Thoracic aorta (tissue), 2 donors: ENCODE measurements around the gene PIK3C2G. TPM values are rescaled to one million over a fixed set of nuclear protein-coding genes. Genes with fewer than 3 reads are reported as not detected.

Experiments used
- ATAC-seq: fragments of 150-250 bp; one replicate; pipeline ENCODE4 v1.8.0; 2017; ENCODE audit warnings: low read depth; ENCODE audit not compliant: insufficient number of reproducible peaks, low FRiP score
- DNase-seq: peaks from one replicate; pipeline ENCODE4 v3.0.0-alpha.2; 2020; ENCODE audit warnings: low spot score
- H3K27ac ChIP-seq, 2 donors: fragments of 200-600 bp; sonication (generic); 1 replicate in 1 of 2; 2 replicates in 1 of 2; pipeline ENCODE4 v1.5.1; 2016; ENCODE audit warnings: mild to moderate bottlenecking in 2 of 2, moderate library complexity in 2 of 2
- H3K27me3 ChIP-seq: fragments of 200-600 bp; sonication (generic); replicated peaks from 2 replicates; pipeline ENCODE4 v1.6.0; 2016; ENCODE audit warnings: mild to moderate bottlenecking; ENCODE audit not compliant: insufficient read depth
- H3K36me3 ChIP-seq: fragments of 200-600 bp; sonication (generic); one replicate; pipeline ENCODE4 v1.5.1; 2016
- H3K4me1 ChIP-seq, 2 donors: fragments of 200-600 bp; sonication (generic); 1 replicate in 1 of 2; 2 replicates in 1 of 2; pipeline versions ENCODE4 v1.5.1 to v1.6.0; 2016; ENCODE audit warnings: low read depth in 2 of 2, mild to moderate bottlenecking in 1 of 2; ENCODE audit not compliant: control insufficient read depth in 1 of 2
- H3K4me3 ChIP-seq: fragments of 200-600 bp; sonication (generic); 2 replicates; pipeline ENCODE4 v1.5.1; 2016; ENCODE audit warnings: mild to moderate bottlenecking
- H3K9me3 ChIP-seq: fragments of 200-600 bp; sonication (generic); 2 replicates; pipeline ENCODE4 v1.5.1; 2016
- total RNA-seq, 2 donors: library from RNA; depleted of rRNA; stranded (reverse); fragments of >200 nt; gene quantifications; one replicate each; pipeline versions ENCODE4 v1.1.0 to v1.2.3, GENCODE V29; 2016
- TF ChIP-seq, protein P1 (sequence below): fragments of 200-600 bp; sonication (generic); IDR thresholded peaks from one replicate; pipeline ENCODE4 v1.5.1; 2019; ENCODE audit warnings: antibody characterized with exemption

The PIK3C2G gene
- total RNA-seq, 2 donors from 2014 or later, result not detected

DNA sequence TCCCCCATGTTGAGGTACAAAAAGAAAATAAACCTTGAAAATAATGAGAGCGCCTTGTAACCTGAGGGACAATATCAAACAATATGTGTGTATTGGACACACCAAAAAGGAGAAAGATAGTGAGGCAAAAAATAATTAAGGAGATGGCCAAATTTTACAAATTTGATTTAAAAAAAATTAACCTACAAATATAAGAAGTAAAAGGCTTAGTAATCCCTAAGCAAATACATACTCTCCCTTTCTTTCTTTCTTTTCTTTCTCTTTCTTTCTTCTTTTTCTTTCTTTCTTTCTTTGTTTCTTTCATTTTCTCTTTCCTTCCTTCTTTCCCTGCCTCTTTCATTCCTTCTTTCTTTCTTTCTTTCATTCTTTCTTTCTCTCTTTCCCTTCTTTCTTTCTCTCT, 133.4 kb downstream of the PIK3C2G start:
- no peaks in the 10 kb centered on the region for H3K9me3 ChIP-seq
- TF ChIP-seq, protein P1, sequence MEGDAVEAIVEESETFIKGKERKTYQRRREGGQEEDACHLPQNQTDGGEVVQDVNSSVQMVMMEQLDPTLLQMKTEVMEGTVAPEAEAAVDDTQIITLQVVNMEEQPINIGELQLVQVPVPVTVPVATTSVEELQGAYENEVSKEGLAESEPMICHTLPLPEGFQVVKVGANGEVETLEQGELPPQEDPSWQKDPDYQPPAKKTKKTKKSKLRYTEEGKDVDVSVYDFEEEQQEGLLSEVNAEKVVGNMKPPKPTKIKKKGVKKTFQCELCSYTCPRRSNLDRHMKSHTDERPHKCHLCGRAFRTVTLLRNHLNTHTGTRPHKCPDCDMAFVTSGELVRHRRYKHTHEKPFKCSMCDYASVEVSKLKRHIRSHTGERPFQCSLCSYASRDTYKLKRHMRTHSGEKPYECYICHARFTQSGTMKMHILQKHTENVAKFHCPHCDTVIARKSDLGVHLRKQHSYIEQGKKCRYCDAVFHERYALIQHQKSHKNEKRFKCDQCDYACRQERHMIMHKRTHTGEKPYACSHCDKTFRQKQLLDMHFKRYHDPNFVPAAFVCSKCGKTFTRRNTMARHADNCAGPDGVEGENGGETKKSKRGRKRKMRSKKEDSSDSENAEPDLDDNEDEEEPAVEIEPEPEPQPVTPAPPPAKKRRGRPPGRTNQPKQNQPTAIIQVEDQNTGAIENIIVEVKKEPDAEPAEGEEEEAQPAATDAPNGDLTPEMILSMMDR, result no peak
- H3K27me3 ChIP-seq, result no peaks in the 10 kb centered on the region
- DNase-seq, result no peak
- H3K4me3 ChIP-seq, result no peak overlapping the region
- no peak for ATAC-seq
- H3K4me1 ChIP-seq, result no peaks in the 10 kb centered on the region
- no peaks in the 10 kb centered on the region for H3K36me3 ChIP-seq
- H3K27ac ChIP-seq, result no peak overlapping the region

DNA sequence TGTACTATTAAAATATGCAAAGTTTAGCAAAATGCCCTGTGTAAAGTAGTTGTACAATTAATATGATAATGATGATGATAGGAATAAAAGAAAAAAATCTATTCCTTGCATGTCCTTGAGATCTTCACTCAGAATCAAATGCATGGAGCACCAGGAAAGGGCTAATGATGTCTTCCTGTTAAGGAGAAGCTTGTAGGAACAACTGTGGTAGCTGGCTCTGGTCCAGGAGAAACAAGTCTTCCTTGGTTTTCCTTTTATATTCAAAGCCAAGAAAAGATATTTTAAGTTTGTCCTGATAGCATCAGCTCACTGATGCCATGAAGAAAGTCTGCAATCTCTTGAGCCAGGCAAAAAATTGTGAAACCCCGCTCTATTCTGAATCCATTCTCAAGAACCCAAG, 138.9 kb downstream of the PIK3C2G start:
- H3K36me3 ChIP-seq, result no peaks in the 10 kb centered on the region
- H3K27ac ChIP-seq, result no peak overlapping the region
- H3K27me3 ChIP-seq, result no peaks in the 10 kb centered on the region
- DNase-seq (no peak), ATAC-seq (no peak)
- TF ChIP-seq, protein P1, result no peak
- H3K4me1 ChIP-seq, result peaks cover 0 to 10% of the 10 kb centered on the region in 2 donors
- no peak overlapping the region for H3K4me3 ChIP-seq
- no peaks in the 10 kb centered on the region for H3K9me3 ChIP-seq

DNA sequence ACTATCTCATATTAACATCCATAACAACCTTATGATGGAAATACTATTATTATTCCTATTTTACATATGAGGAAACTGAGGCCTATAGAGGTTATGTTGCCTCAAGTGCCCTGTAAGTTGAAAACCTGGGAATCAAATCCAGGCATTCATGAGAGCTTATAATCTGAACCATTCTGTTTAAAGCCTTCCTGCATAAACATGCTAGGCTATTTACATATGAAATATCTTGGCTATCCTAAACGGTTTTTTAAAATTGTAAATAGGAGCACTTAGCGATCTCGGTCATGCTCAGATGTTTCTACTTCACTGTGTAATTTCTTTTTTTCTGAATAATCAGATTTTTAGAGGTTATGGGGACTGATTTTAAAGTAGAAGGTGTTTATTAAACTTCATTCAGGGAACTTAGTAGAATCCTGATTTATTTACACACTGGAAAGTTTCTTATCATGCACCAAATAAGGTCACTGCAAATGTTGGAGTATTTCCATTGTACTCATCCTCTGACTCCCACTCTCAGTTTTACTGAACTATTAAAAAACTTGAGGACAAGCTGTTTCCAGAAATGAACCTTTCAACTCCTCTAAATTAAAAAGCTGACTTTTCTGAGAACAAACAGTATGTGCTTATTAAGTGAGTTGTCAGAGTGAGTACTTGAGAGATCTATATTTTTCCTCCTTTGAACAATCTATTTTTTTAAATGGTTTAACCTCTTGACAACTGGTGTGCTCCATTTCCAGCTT, 141.7 kb downstream of the PIK3C2G start:
- TF ChIP-seq, protein P1, result no peak
- Histone ChIP-seq H3K4me3 (no peak overlapping the region), H3K36me3 (no peaks in the 10 kb centered on the region), H3K4me1 (peaks cover 0 to 10% of the 10 kb centered on the region in 2 donors), H3K27ac (no peak overlapping the region), H3K9me3 (no peaks in the 10 kb centered on the region), H3K27me3 (no peaks in the 10 kb centered on the region)
- ATAC-seq (no peak), DNase-seq (no peak)

DNA sequence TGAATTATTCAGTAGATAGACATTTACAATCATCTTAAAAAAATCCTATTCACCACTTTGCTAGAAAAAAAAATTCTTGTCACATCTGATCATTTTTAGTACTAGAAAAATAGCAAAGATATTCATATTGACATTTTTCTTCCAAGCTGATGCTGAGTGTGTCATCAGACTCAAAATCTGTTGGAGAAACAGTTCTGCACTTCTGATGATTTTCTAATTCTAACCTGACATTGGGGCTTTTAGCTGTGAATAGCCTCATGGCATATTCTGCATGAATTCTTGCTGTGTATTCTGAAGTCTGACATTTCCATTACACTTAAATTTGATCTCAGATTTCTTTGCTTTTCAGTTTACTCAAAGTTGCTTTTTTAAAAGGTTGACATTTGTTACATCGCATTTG, 150.1 kb downstream of the PIK3C2G start:
- no peaks in the 10 kb centered on the region for H3K4me1 ChIP-seq
- TF ChIP-seq, protein P1, result no peak
- no peak for ATAC-seq

DNA sequence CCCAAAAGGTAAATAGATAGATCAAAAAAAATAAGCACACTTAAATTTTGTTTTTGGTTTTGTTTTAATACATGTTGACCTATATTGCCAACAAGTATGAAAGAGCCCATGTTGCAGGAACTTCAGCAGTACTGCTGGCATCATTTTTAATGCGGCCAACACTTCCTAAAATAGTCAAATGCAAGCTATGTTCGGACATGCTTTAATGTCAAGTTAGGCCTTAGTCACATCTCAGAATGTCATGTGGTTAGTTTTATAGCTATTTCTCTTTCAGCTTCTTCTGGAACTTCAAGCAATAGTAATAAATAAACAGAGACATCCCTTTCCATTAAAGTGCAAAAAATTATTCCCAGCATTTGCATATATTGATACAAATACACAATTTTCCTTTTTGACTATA, 153.4 kb downstream of the PIK3C2G start:
- no peaks in the 10 kb centered on the region for H3K4me1 ChIP-seq

More for the DNA sequence above, 150.1 kb downstream of the PIK3C2G start:
- no peaks in the 10 kb centered on the region for H3K27me3 ChIP-seq
- no peaks in the 10 kb centered on the region for H3K9me3 ChIP-seq
- H3K36me3 ChIP-seq, result no peaks in the 10 kb centered on the region
- no peak overlapping the region for H3K27ac ChIP-seq
- DNase-seq, result no peak
- H3K4me3 ChIP-seq, result no peak overlapping the region

More for the DNA sequence above, 153.4 kb downstream of the PIK3C2G start:
- no peak for DNase-seq
- TF ChIP-seq, protein P1, result no peak
- no peaks in the 10 kb centered on the region for H3K9me3 ChIP-seq
- no peaks in the 10 kb centered on the region for H3K36me3 ChIP-seq
- no peak overlapping the region for H3K27ac ChIP-seq
- no peak for ATAC-seq
- no peak overlapping the region for H3K4me3 ChIP-seq
- H3K27me3 ChIP-seq, result no peaks in the 10 kb centered on the region
